ENCODE data around the gene ELK3. TPM values are rescaled to one million over a fixed set of nuclear protein-coding genes. Genes with fewer than 3 reads are reported as not detected.

The ELK3 gene
- total and polyA plus RNA-seq, 4 experiments from 2014 or later = 20.8 to 56.5 (median 56.4) TPM

- H3K36me3 ChIP-seq (ENCODE audit: insufficient read depth, low read length) = peaks cover under 1% of the 10 kb centered on the region
- peaks cover 56 to 81% (median 70%) of the 10 kb centered on the region in 4 donors for H3K4me1 Mint-ChIP-seq
- ChIA-PET CTCF (ENCODE audit: partially characterized antibody) (interaction anchor here (0.8 to 5.5 kb wide), 3 partner anchors 27 to 275 kb away, joined by 3 to 20 read pairs (median 5); partner anchors contain the start of gene CDK17), POLR2A (ENCODE audit: partially characterized antibody) (interaction anchor here (0.6 to 1.8 kb wide), 7 partner anchors 24 to 300 kb away, joined by 3 to 18 read pairs (median 4); partner anchors contain the start of genes CCDC38 and CDK17)
- intact Hi-C loops (cut with micrococcal nuclease) = loop anchor here (1.0 kb wide), 1 partner anchor 158 kb away; the partner anchor contains the start of gene CDK17
- no peaks in the 10 kb centered on the region for H3K9me3 ChIP-seq (ENCODE audit: control insufficient read depth in 1 of 2, low read length in 2 of 2)
- peak overlapping the region; percentile 97 for H3K27ac ChIP-seq (ENCODE audit: low read depth, low read length)
- H3K36me3 Mint-ChIP-seq = peaks cover 19 to 45% of the 10 kb centered on the region in 2 donors
- no peaks in the 10 kb centered on the region for H3K27me3 ChIP-seq (ENCODE audit: insufficient read depth, low read length)
- H3K9me3 Mint-ChIP-seq = peaks cover 0 to under 1% (median 0%) of the 10 kb centered on the region in 8 donors
- peak overlapping the region; percentile 99 to 100 (median 100) for H3K27ac Mint-ChIP-seq
- peak overlapping the region; percentile 78 to 94 (median 84) for H3K4me3 Mint-ChIP-seq
- peak overlapping the region in 1 of 2 donors; percentile 15 for H3K4me3 ChIP-seq (ENCODE audit: low read length in 2 of 2)
- no peaks in the 10 kb centered on the region for H3K27me3 Mint-ChIP-seq
- peak; percentile 89 to 96 (median 94) for DNase-seq
- H3K4me1 ChIP-seq (ENCODE audit: insufficient read depth, low read length) = peaks cover 61% of the 10 kb centered on the region
Observed at GRCh38 chr12:96241846-96242256, 47.7 kb downstream of the ELK3 start.

GRCh38 chr12:96242597-96242996 lies 48.4 kb downstream of the ELK3 start:
- H3K4me1 Mint-ChIP-seq = peaks cover 50 to 78% (median 63%) of the 10 kb centered on the region in 4 donors
- H3K36me3 ChIP-seq (ENCODE audit: insufficient read depth, low read length) = peaks cover 8% of the 10 kb centered on the region
- H3K27me3 Mint-ChIP-seq = no peaks in the 10 kb centered on the region
- peak overlapping the region; percentile 99 to 100 (median 100) for H3K27ac Mint-ChIP-seq
- H3K4me3 Mint-ChIP-seq = peak overlapping the region in 7 of 8 donors; percentile 5 to 94 (median 66)
- H3K27me3 ChIP-seq (ENCODE audit: insufficient read depth, low read length) = no peaks in the 10 kb centered on the region
- no peak overlapping the region for H3K4me3 ChIP-seq (ENCODE audit: low read length in 2 of 2)
- intact Hi-C loops (cut with micrococcal nuclease) = loop anchor here (1.0 kb wide), 1 partner anchor 158 kb away; the partner anchor contains the start of gene CDK17
- H3K36me3 Mint-ChIP-seq = peaks cover 24 to 52% of the 10 kb centered on the region in 2 donors
- no peaks in the 10 kb centered on the region for H3K9me3 ChIP-seq (ENCODE audit: control insufficient read depth in 1 of 2, low read length in 2 of 2)
- DNase-seq = peak in 1 of 5 donors; percentile 64
- H3K4me1 ChIP-seq (ENCODE audit: insufficient read depth, low read length) = peaks cover 54% of the 10 kb centered on the region
- no peaks in the 10 kb centered on the region for H3K9me3 Mint-ChIP-seq
- POLR2A ChIA-PET (ENCODE audit: partially characterized antibody) = interaction anchor here (0.8 to 1.8 kb wide), 5 partner anchors 31 to 300 kb away, joined by 3 to 18 read pairs (median 5); partner anchors contain the start of genes CCDC38 and CDK17
- CTCF ChIA-PET (ENCODE audit: partially characterized antibody) = interaction anchor here (0.8 to 5.5 kb wide), 3 partner anchors 28 to 274 kb away, joined by 3 to 20 read pairs (median 5); partner anchors contain the start of gene CDK17
- H3K27ac ChIP-seq (ENCODE audit: low read depth, low read length) = peak overlapping the region; percentile 97

GRCh38 chr12:96244826-96245225 lies 50.7 kb downstream of the ELK3 start:
- peaks cover 38 to 65% of the 10 kb centered on the region in 2 donors for H3K36me3 Mint-ChIP-seq
- ChIA-PET POLR2A (ENCODE audit: partially characterized antibody) (no interaction called here), CTCF (ENCODE audit: partially characterized antibody) (interaction anchor here (1.0 to 5.5 kb wide), 2 partner anchors 155 to 272 kb away, joined by 3 to 20 read pairs; partner anchors contain the start of gene CDK17)

GRCh38 chr12:96246926-96247505 lies 52.8 kb downstream of the ELK3 start:
- H3K27me3 ChIP-seq (ENCODE audit: insufficient read depth, low read length) = no peaks in the 10 kb centered on the region
- Mint-ChIP-seq H3K36me3 (peaks cover 46 to 74% of the 10 kb centered on the region in 2 donors), H3K27me3 (no peaks in the 10 kb centered on the region), H3K4me3 (no peak overlapping the region), H3K9me3 (no peaks in the 10 kb centered on the region), H3K27ac (peak overlapping the region; percentile 56 to 84 (median 70)), H3K4me1 (peaks cover 43 to 77% (median 54%) of the 10 kb centered on the region in 4 donors)
- peaks cover 30% of the 10 kb centered on the region for H3K36me3 ChIP-seq (ENCODE audit: insufficient read depth, low read length)
- intact Hi-C loops (cut with micrococcal nuclease) = no loop called here
- CTCF ChIA-PET (ENCODE audit: partially characterized antibody) = no interaction called here
- no peak overlapping the region for H3K27ac ChIP-seq (ENCODE audit: low read depth, low read length)
- no peak for DNase-seq
- no peaks in the 10 kb centered on the region for H3K9me3 ChIP-seq (ENCODE audit: control insufficient read depth in 1 of 2, low read length in 2 of 2)
- H3K4me1 ChIP-seq (ENCODE audit: insufficient read depth, low read length) = peaks cover 42% of the 10 kb centered on the region
- POLR2A ChIA-PET (ENCODE audit: partially characterized antibody) = no interaction called here
- no peak overlapping the region for H3K4me3 ChIP-seq (ENCODE audit: low read length in 2 of 2)

More at GRCh38 chr12:96244826-96245225, 50.7 kb downstream of the ELK3 start:
- H3K27ac Mint-ChIP-seq = peak overlapping the region; percentile 47 to 99 (median 78)
- Histone ChIP-seq H3K4me3 (ENCODE audit: low read length in 2 of 2) (no peak overlapping the region), H3K27ac (ENCODE audit: low read depth, low read length) (no peak overlapping the region), H3K36me3 (ENCODE audit: insufficient read depth, low read length) (peaks cover 27% of the 10 kb centered on the region), H3K4me1 (ENCODE audit: insufficient read depth, low read length) (peaks cover 48% of the 10 kb centered on the region), H3K9me3 (ENCODE audit: control insufficient read depth in 1 of 2, low read length in 2 of 2) (no peaks in the 10 kb centered on the region), H3K27me3 (ENCODE audit: insufficient read depth, low read length) (no peaks in the 10 kb centered on the region)
- no peaks in the 10 kb centered on the region for H3K27me3 Mint-ChIP-seq
- no peaks in the 10 kb centered on the region for H3K9me3 Mint-ChIP-seq
- intact Hi-C loops (cut with micrococcal nuclease) = no loop called here
- peaks cover 45 to 77% (median 59%) of the 10 kb centered on the region in 4 donors for H3K4me1 Mint-ChIP-seq
- DNase-seq = no peak
- no peak overlapping the region for H3K4me3 Mint-ChIP-seq

- peaks cover 52 to 76% of the 10 kb centered on the region in 2 donors for H3K36me3 Mint-ChIP-seq
- no peaks in the 10 kb centered on the region for H3K9me3 Mint-ChIP-seq
Observed at GRCh38 chr12:96247563-96247962, 53.4 kb downstream of the ELK3 start.

GRCh38 chr12:96248136-96248931 lies 54.2 kb downstream of the ELK3 start:
- no peak for DNase-seq
- Mint-ChIP-seq H3K27me3 (no peaks in the 10 kb centered on the region), H3K36me3 (peaks cover 52 to 80% of the 10 kb centered on the region in 2 donors), H3K9me3 (no peaks in the 10 kb centered on the region), H3K27ac (peak overlapping the region in 5 of 7 donors; percentile 1 to 89 (median 66)), H3K4me1 (peaks cover 36 to 72% (median 52%) of the 10 kb centered on the region in 4 donors), H3K4me3 (no peak overlapping the region)
- Histone ChIP-seq H3K27ac (ENCODE audit: low read depth, low read length) (peak overlapping the region; percentile 7), H3K36me3 (ENCODE audit: insufficient read depth, low read length) (peaks cover 30% of the 10 kb centered on the region), H3K27me3 (ENCODE audit: insufficient read depth, low read length) (no peaks in the 10 kb centered on the region), H3K9me3 (ENCODE audit: control insufficient read depth in 1 of 2, low read length in 2 of 2) (no peaks in the 10 kb centered on the region), H3K4me3 (ENCODE audit: low read length in 2 of 2) (no peak overlapping the region), H3K4me1 (ENCODE audit: insufficient read depth, low read length) (peaks cover 31% of the 10 kb centered on the region)
- intact Hi-C loops (cut with micrococcal nuclease) = no loop called here
- ChIA-PET CTCF (ENCODE audit: partially characterized antibody) (interaction anchor here (2.1 kb wide), 1 partner anchor 10 kb away, joined by 4 read pairs; no protein-coding TSS in a partner anchor), POLR2A (ENCODE audit: partially characterized antibody) (interaction anchor here (1.2 kb wide), 1 partner anchor 10 kb away, joined by 3 read pairs; no protein-coding TSS in a partner anchor)

More at GRCh38 chr12:96247563-96247962, 53.4 kb downstream of the ELK3 start:
- Histone ChIP-seq H3K36me3 (ENCODE audit: insufficient read depth, low read length) (peaks cover 30% of the 10 kb centered on the region), H3K4me3 (ENCODE audit: low read length in 2 of 2) (no peak overlapping the region), H3K4me1 (ENCODE audit: insufficient read depth, low read length) (peaks cover 36% of the 10 kb centered on the region), H3K9me3 (ENCODE audit: control insufficient read depth in 1 of 2, low read length in 2 of 2) (no peaks in the 10 kb centered on the region), H3K27ac (ENCODE audit: low read depth, low read length) (no peak overlapping the region), H3K27me3 (ENCODE audit: insufficient read depth, low read length) (no peaks in the 10 kb centered on the region)
- peak overlapping the region in 6 of 7 donors; percentile 36 to 66 (median 61) for H3K27ac Mint-ChIP-seq
- no peak overlapping the region for H3K4me3 Mint-ChIP-seq
- H3K27me3 Mint-ChIP-seq = no peaks in the 10 kb centered on the region
- ChIA-PET POLR2A (ENCODE audit: partially characterized antibody) (no interaction called here), CTCF (ENCODE audit: partially characterized antibody) (no interaction called here)
- intact Hi-C loops (cut with micrococcal nuclease) = no loop called here
- peaks cover 41 to 77% (median 56%) of the 10 kb centered on the region in 4 donors for H3K4me1 Mint-ChIP-seq
- no peak for DNase-seq
